GM12878 (cell line): ENCODE data around the gene RTN3. TPM values are rescaled to one million over a fixed set of nuclear protein-coding genes. Genes with fewer than 3 reads are reported as not detected.
A peak's percentile ranks its signal among the peaks of the same experiment; 100 is the strongest.

Experiments
- CHD1 ChIP-seq: IDR thresholded peaks from 2 replicates; pipeline ENCODE4 v1.6.1; 2012; ENCODE audit warnings: low read depth, low read length, improper control_type of control experiment
- CREB1 ChIP-seq: IDR thresholded peaks from 2 replicates; pipeline ENCODE4 v1.6.1; 2012; ENCODE audit warnings: low read depth, mild to moderate bottlenecking, inconsistent platforms
- MEF2B ChIP-seq: fragments of 450-650 bp; IDR thresholded peaks from 2 replicates; pipeline ENCODE4 v1.6.1; 2018; ENCODE audit warnings: mild to moderate bottlenecking, moderate library complexity; ENCODE audit not compliant: partially characterized antibody, poor library complexity, severe bottlenecking
- PAX8 ChIP-seq: fragments of 450-650 bp; IDR thresholded peaks from 2 replicates; pipeline ENCODE4 v1.6.1; 2017; ENCODE audit warnings: mild to moderate bottlenecking, moderate library complexity
- POLR2A ChIP-seq: IDR thresholded peaks from 2 replicates; pipeline ENCODE4 v1.6.1; 2011; ENCODE audit warnings: low read depth, mild to moderate bottlenecking, low read length
- RAD21 ChIP-seq: IDR thresholded peaks from 2 replicates; pipeline ENCODE4 v1.6.1; 2011; ENCODE audit warnings: mild to moderate bottlenecking, low read depth, low read length, moderate library complexity; ENCODE audit not compliant: insufficient read depth
- SMARCA5 ChIP-seq: fragments of 450-650 bp; IDR thresholded peaks from 2 replicates; pipeline ENCODE4 v1.6.1; 2017; ENCODE audit warnings: mild to moderate bottlenecking
- ZNF207 ChIP-seq: fragments of 450-650 bp; IDR thresholded peaks from 2 replicates; pipeline ENCODE4 v1.6.1; 2014; ENCODE audit warnings: antibody characterized with exemption, mild to moderate bottlenecking, borderline replicate concordance
- polyA plus RNA-seq, 11 experiments: library from polyadenylated mRNA; depleted of rRNA in 4 of 11; unstranded in 6 of 11; stranded (reverse) in 5 of 11; fragments of >200 nt; fragmentation: Nextera tagmentation in 4 of 11; fragmentation: Illumina TruSeq in 1 of 11; extraction: Ambion mirVana in 4 of 11; extraction: Trizol in 1 of 11; gene quantifications; 1 replicate in 1 of 11; 2 replicates in 10 of 11; pipeline versions ENCODE4 v1.2.1 to v1.2.3, GENCODE V29; 2011 to 2016; ENCODE audit warnings: inconsistent platforms in 2 of 11, missing spikeins in 2 of 11, low read depth in 1 of 11
- total RNA-seq, 4 experiments: library from RNA; depleted of rRNA in 3 of 4; stranded (reverse); fragments of >200 nt in 3 of 4; fragmentation: Illumina TruSeq in 1 of 4; extraction: Trizol in 1 of 4; gene quantifications; 2 replicates each; pipeline versions ENCODE4 v1.2.1 to v1.2.3, GENCODE V29; 2013 to 2021
- TF ChIP-seq, protein P1 (sequence below): fragments of 450-650 bp; IDR thresholded peaks from 2 replicates; pipeline ENCODE4 v1.6.1; 2017; ENCODE audit warnings: mild to moderate bottlenecking, moderate library complexity
- TF ChIP-seq, protein P2 (sequence below): fragments of 450-650 bp; formaldehyde crosslinking; IDR thresholded peaks from 2 replicates; pipeline ENCODE4 v1.4.0; 2020; ENCODE audit warnings: mild to moderate bottlenecking, moderate library complexity
- TF ChIP-seq, protein P3 (sequence below): fragments of 450-650 bp; IDR thresholded peaks from 2 replicates; pipeline ENCODE4 v1.6.1; 2016; ENCODE audit warnings: mild to moderate bottlenecking, moderate library complexity, borderline replicate concordance
- TF ChIP-seq, protein P4 (sequence below): fragments of 450-650 bp; formaldehyde crosslinking; IDR thresholded peaks from 2 replicates; pipeline ENCODE4 v1.5.0; 2022; ENCODE audit warnings: mild to moderate bottlenecking, missing genetic modification characterization

Gene RTN3
- total and polyA plus RNA-seq, 10 of the 15 experiments (the other 5 are each of a cell fraction or from before 2014, with no cell fraction given): 22.9 to 64.2 (median 47.0) TPM

DNA sequence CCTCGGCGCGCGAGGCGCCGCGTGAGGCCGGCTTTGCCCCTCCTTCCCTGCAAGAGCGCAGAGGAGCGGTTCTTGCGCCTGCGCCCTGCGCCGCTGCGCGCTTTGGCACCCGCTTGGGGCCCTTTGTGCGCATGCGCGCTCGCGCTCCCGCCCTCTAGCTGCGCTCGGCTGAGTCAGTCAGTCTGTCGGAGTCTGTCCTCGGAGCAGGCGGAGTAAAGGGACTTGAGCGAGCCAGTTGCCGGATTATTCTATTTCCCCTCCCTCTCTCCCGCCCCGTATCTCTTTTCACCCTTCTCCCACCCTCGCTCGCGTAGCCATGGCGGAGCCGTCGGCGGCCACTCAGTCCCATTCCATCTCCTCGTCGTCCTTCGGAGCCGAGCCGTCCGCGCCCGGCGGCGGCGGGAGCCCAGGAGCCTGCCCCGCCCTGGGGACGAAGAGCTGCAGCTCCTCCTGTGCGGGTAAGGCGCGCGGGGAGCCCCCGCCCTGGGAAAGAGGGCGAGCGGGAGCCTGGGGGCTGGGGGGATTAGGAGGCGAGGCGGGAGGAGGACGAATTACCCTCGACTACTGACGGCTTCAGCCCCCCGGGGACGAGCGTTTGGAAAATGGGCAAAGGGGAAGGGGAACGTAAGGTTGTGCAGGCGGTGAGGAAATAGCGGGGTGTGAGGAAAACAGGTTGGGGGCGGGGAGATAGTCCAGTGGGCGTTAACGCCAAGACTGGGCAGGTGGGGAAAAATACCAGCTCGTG, at the start of gene RTN3 (continued):
- TF ChIP-seq, protein P1, sequence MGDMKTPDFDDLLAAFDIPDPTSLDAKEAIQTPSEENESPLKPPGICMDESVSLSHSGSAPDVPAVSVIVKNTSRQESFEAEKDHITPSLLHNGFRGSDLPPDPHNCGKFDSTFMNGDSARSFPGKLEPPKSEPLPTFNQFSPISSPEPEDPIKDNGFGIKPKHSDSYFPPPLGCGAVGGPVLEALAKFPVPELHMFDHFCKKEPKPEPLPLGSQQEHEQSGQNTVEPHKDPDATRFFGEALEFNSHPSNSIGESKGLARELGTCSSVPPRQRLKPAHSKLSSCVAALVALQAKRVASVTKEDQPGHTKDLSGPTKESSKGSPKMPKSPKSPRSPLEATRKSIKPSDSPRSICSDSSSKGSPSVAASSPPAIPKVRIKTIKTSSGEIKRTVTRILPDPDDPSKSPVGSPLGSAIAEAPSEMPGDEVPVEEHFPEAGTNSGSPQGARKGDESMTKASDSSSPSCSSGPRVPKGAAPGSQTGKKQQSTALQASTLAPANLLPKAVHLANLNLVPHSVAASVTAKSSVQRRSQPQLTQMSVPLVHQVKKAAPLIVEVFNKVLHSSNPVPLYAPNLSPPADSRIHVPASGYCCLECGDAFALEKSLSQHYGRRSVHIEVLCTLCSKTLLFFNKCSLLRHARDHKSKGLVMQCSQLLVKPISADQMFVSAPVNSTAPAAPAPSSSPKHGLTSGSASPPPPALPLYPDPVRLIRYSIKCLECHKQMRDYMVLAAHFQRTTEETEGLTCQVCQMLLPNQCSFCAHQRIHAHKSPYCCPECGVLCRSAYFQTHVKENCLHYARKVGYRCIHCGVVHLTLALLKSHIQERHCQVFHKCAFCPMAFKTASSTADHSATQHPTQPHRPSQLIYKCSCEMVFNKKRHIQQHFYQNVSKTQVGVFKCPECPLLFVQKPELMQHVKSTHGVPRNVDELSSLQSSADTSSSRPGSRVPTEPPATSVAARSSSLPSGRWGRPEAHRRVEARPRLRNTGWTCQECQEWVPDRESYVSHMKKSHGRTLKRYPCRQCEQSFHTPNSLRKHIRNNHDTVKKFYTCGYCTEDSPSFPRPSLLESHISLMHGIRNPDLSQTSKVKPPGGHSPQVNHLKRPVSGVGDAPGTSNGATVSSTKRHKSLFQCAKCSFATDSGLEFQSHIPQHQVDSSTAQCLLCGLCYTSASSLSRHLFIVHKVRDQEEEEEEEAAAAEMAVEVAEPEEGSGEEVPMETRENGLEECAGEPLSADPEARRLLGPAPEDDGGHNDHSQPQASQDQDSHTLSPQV: no peak
- TF ChIP-seq CREB1 (no peak), SMARCA5 (no peak), PAX8 (no peak), MEF2B (no peak), CHD1 (no peak), RAD21 (no peak), ZNF207 (0 out of 2 replicates have a peak, but pooled peaks have one; percentile 37), POLR2A (peak; percentile 90)
- TF ChIP-seq, protein P2, sequence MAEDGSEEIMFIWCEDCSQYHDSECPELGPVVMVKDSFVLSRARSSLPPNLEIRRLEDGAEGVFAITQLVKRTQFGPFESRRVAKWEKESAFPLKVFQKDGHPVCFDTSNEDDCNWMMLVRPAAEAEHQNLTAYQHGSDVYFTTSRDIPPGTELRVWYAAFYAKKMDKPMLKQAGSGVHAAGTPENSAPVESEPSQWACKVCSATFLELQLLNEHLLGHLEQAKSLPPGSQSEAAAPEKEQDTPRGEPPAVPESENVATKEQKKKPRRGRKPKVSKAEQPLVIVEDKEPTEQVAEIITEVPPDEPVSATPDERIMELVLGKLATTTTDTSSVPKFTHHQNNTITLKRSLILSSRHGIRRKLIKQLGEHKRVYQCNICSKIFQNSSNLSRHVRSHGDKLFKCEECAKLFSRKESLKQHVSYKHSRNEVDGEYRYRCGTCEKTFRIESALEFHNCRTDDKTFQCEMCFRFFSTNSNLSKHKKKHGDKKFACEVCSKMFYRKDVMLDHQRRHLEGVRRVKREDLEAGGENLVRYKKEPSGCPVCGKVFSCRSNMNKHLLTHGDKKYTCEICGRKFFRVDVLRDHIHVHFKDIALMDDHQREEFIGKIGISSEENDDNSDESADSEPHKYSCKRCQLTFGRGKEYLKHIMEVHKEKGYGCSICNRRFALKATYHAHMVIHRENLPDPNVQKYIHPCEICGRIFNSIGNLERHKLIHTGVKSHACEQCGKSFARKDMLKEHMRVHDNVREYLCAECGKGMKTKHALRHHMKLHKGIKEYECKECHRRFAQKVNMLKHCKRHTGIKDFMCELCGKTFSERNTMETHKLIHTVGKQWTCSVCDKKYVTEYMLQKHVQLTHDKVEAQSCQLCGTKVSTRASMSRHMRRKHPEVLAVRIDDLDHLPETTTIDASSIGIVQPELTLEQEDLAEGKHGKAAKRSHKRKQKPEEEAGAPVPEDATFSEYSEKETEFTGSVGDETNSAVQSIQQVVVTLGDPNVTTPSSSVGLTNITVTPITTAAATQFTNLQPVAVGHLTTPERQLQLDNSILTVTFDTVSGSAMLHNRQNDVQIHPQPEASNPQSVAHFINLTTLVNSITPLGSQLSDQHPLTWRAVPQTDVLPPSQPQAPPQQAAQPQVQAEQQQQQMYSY: no peak
- TF ChIP-seq, protein P3, sequence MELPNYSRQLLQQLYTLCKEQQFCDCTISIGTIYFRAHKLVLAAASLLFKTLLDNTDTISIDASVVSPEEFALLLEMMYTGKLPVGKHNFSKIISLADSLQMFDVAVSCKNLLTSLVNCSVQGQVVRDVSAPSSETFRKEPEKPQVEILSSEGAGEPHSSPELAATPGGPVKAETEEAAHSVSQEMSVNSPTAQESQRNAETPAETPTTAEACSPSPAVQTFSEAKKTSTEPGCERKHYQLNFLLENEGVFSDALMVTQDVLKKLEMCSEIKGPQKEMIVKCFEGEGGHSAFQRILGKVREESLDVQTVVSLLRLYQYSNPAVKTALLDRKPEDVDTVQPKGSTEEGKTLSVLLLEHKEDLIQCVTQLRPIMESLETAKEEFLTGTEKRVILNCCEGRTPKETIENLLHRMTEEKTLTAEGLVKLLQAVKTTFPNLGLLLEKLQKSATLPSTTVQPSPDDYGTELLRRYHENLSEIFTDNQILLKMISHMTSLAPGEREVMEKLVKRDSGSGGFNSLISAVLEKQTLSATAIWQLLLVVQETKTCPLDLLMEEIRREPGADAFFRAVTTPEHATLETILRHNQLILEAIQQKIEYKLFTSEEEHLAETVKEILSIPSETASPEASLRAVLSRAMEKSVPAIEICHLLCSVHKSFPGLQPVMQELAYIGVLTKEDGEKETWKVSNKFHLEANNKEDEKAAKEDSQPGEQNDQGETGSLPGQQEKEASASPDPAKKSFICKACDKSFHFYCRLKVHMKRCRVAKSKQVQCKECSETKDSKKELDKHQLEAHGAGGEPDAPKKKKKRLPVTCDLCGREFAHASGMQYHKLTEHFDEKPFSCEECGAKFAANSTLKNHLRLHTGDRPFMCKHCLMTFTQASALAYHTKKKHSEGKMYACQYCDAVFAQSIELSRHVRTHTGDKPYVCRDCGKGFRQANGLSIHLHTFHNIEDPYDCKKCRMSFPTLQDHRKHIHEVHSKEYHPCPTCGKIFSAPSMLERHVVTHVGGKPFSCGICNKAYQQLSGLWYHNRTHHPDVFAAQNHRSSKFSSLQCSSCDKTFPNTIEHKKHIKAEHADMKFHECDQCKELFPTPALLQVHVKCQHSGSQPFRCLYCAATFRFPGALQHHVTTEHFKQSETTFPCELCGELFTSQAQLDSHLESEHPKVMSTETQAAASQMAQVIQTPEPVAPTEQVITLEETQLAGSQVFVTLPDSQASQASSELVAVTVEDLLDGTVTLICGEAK: no peak
- TF ChIP-seq, protein P4, sequence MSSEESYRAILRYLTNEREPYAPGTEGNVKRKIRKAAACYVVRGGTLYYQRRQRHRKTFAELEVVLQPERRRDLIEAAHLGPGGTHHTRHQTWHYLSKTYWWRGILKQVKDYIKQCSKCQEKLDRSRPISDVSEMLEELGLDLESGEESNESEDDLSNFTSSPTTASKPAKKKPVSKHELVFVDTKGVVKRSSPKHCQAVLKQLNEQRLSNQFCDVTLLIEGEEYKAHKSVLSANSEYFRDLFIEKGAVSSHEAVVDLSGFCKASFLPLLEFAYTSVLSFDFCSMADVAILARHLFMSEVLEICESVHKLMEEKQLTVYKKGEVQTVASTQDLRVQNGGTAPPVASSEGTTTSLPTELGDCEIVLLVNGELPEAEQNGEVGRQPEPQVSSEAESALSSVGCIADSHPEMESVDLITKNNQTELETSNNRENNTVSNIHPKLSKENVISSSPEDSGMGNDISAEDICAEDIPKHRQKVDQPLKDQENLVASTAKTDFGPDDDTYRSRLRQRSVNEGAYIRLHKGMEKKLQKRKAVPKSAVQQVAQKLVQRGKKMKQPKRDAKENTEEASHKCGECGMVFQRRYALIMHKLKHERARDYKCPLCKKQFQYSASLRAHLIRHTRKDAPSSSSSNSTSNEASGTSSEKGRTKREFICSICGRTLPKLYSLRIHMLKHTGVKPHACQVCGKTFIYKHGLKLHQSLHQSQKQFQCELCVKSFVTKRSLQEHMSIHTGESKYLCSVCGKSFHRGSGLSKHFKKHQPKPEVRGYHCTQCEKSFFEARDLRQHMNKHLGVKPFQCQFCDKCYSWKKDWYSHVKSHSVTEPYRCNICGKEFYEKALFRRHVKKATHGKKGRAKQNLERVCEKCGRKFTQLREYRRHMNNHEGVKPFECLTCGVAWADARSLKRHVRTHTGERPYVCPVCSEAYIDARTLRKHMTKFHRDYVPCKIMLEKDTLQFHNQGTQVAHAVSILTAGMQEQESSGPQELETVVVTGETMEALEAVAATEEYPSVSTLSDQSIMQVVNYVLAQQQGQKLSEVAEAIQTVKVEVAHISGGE: no peak
